Fibroblast of villous mesenchyme (primary cell): ENCODE data around the gene RALGPS1. TPM values are rescaled to one million over a fixed set of nuclear protein-coding genes. Genes with fewer than 3 reads are reported as not detected.
"Not testable (repeated sequence)": the region's sequence is repeated elsewhere in the genome, so short reads cannot be mapped to it uniquely, and the experiment has no call there.

Source experiments
- DNase-seq: peaks from one replicate; pipeline ENCODE4 v3.0.0-alpha.2; 2010; ENCODE audit warnings: low read depth
- H3K4me3 ChIP-seq: 2 replicates; pipeline ENCODE4 v1.5.1; 2011; ENCODE audit warnings: low read depth, mild to moderate bottlenecking, low read length
- CTCF ChIP-seq: IDR thresholded peaks from 2 replicates; pipeline ENCODE4 v1.5.1; 2012; ENCODE audit warnings: low read depth, mild to moderate bottlenecking, low read length; ENCODE audit not compliant: insufficient read depth
- total RNA-seq: library from RNA; depleted of rRNA; stranded (reverse); fragments of >200 nt; gene quantifications from 2 replicates; pipeline ENCODE4 v1.2.3, GENCODE V29; 2012

The RALGPS1 gene
- total RNA-seq, 1 donor = 2.6 TPM

- no peak overlapping the region for H3K4me3 ChIP-seq
- TF ChIP-seq CTCF = no peak
- DNase-seq = no peak
Measured at GRCh38 chr9:127140181-127140580, 225.6 kb downstream of the RALGPS1 start.

DNA sequence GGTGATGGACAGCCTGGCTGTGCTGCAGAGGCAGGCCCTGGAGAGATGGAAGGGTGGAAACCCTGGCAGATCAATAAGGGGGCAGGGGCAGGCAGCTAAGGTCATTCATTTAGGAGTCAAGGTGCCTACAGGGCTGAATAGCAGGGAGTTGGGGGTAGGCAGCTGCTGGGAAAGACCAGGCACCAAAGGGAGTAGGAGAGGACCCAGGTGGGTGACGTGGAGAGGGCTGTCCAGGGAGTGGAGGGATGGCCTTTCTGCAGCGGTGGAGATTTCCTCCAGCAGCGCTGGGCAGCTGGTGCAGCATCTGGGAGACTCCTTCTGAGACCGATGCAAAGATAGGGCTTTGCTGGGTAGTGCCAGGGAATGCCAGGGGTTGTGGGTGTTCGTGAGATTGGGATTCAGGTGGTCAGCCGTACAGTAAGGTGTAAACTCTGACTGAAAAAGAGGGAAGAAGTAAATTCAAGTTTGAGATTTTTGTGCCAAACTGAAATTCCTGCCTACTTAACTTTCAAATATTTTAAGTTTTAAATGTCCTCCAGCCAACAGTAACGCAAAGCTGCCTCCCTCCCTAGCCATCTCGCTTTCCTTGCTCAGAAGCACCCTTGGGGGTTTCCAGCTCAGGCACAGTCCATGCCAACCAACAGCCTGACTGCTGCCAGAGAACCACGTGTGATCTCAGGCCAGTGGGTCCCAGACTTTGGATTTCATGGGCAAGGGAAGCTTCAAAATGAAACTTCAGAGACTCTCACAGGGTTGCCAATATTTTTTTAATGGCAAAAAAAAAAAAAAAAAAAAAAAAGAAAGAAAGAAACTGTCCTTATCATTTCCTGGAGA is 226.5 kb downstream of the RALGPS1 start:
- no peak for TF ChIP-seq CTCF
- no peak for DNase-seq
- no peak overlapping the region for H3K4me3 ChIP-seq

- DNase-seq = no peak
- no peak for TF ChIP-seq CTCF
- no peak overlapping the region for H3K4me3 ChIP-seq
Measured at GRCh38 chr9:127142291-127142690, 227.7 kb downstream of the RALGPS1 start.

- DNase-seq = no peak
- no peak for TF ChIP-seq CTCF
- no peak overlapping the region for H3K4me3 ChIP-seq
Measured at GRCh38 chr9:127142931-127143464, 228.4 kb downstream of the RALGPS1 start.

GRCh38 chr9:127143920-127144465 is 229.4 kb downstream of the RALGPS1 start:
- TF ChIP-seq CTCF = no peak
- DNase-seq = no peak
- no peak overlapping the region for H3K4me3 ChIP-seq

GRCh38 chr9:127144670-127145445 is 230.3 kb downstream of the RALGPS1 start:
- no peak for TF ChIP-seq CTCF
- DNase-seq = peak; percentile 67
- H3K4me3 ChIP-seq = no peak overlapping the region

- DNase-seq, H3K4me3 ChIP-seq: not testable (repeated sequence)
Measured at GRCh38 chr9:127146841-127147240, 232.3 kb downstream of the RALGPS1 start.
